OCI-LY3 (cell line): ENCODE measurements around the gene PABPN1L.

ENCODE experiments used
- CTCF ChIP-seq: fragments of 200-600, 300-600 bp; sonication (generic); IDR thresholded peaks from 2 replicates; pipeline ENCODE4 v1.5.1; 2014; ENCODE audit warnings: antibody characterized with exemption, low read length, low read depth
- EZH2phosphoT487 ChIP-seq: fragments of 200-600 bp; shearing (Covaris generic); IDR thresholded peaks from 2 replicates; pipeline ENCODE4 v1.6.1; 2018; ENCODE audit warnings: antibody characterized with exemption, mixed run types, low read depth

GRCh38 chr16:88894681-88895300, 28.3 kb upstream of the PABPN1L start:
- TF ChIP-seq CTCF, result no peak
- TF ChIP-seq EZH2phosphoT487, result no peak
